Activated T-cell treated with anti-CD3 and anti-CD28 coated beads for 48 hours (primary cell): ENCODE data around the gene ATF7IP2.
"Not testable (repeated sequence)": the region's sequence is repeated elsewhere in the genome, so short reads cannot be mapped to it uniquely, and the experiment has no call there.

Source experiments
- DNase-seq: peaks from one replicate; pipeline ENCODE4 v3.0.0-alpha.2; 2020; ENCODE audit warnings: low read depth

ATF7IP2 gene

GRCh38 chr16:10385725-10386516, at the start of gene ATF7IP2:
ATF7IP2 (plus strand) TSS chr16:10386061; CDS start chr16:10430621, 44,560 bp downstream.
- DNase-seq, result peak; percentile 86

- DNase-seq, result no peak
Measured at GRCh38 chr16:10338426-10338825, 47.4 kb upstream of the ATF7IP2 start.

DNA sequence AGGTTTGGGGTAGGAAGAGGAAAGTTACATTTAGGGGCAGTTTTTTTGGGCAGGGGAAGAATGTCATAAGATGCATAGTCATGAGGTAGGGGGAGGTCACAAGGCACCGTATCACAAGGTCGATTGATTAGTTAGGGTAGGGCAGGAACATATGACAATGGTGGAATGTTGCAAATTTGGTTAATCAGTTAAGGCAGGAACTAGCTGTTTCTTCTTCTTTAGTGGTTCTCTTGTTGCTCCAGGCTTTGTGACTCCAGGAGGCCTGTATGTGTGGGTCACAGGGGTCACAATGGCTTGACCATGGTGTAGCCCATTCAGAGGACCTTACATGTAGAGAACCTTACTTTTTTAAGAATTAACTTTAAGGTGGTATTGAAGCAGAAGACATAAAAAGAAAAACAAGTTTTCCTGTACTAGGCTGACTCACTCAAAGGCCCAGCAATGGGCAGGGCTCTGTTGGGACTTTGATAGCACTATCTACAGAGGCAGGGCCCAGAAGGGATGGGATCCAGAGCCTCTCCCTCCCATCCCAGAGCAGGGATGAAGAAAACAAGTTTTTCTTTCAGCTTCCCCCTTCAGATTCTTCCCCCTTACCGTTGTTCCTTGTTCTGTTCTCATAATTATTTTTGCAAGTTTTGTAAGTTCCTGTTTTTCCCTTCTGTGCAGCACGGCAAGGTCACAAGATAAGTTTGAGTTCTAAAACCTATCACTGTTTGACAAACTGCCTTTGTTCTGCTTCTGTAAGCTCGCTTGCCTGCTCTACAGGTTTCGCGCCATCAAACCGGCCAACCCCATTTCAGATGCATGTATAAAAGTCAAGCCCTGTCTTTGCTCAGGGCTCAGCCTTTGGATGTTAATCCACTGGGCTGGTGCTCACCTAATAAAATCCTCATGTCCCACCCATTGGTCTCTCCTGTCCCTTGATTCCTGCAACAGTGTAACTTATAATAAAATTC, 45.8 kb upstream of the ATF7IP2 start:
- no peak for DNase-seq

DNA sequence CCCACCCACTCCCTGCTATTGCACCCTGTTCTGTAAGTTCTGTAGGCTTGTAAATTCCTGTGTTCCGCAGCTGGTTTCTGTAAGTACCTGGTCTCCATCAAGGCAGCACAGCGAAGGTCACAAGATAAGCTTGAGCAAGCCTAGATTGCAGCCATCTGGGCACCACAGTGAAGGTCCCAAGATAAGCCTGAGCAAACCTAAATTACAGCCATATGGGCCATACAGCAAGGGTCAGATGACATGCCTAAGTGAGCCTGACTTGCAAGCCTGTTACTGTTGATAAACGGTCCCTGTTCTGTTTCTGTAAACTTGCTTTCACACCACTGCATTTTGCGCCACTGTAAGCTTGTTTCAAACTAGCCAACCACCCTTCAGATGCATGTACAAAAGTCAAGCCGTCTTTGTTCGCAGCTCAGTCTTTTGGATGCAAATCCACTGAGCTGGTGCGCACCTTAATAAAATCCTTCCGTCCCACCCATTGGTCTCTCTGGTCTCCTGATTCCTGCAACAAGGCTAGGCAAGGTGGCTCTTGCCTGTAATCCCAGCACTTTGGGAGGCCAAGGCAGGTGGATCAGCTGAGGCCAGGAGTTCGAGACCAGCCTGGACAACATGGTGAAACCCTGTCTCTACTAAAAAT, 42.6 kb upstream of the ATF7IP2 start:
- DNase-seq, result no peak

GRCh38 chr16:10344699-10345098, 41.2 kb upstream of the ATF7IP2 start:
- not testable (repeated sequence) for DNase-seq

GRCh38 chr16:10345629-10346028, 40.2 kb upstream of the ATF7IP2 start:
- DNase-seq, result no peak

DNA sequence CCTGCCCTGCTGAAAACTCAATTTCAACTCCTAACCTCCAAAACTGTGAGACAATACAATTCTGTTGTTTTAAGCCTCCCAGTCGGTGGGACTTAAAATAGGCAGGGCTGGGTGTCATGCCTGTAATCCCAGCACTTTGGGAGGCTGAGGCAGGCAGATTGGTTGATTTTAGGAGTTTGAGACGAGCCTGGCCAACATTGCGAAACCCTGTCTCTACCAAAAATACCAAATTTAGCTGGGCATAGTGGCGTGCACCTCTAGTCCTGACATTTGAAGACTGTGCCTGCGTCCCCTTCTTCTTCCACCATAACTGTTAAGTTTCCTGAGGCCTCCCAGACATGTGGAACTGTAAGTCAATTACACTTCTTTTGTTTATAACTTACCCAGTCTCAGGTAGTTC, 36.0 kb upstream of the ATF7IP2 start:
- DNase-seq, result no peak

DNA sequence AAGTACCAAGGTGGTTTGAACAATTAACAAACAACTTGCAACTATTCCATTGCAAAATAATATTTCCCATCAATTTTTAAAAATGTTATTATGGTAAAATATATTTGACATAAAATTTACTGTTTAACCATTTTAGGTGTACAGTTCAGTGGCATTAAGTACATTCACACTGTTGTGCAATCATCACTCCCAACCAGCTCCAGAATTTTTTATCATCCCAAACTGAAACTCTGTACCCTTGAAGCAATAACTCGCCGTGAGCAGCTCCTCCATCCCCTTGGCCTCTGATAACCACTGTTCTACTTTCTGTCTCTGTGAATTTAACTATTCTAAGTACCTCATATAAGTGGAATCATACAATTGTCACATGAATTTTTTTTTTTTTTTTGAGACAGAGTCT, 33.6 kb upstream of the ATF7IP2 start:
- no peak for DNase-seq

GRCh38 chr16:10355589-10355988, 30.3 kb upstream of the ATF7IP2 start:
- no peak for DNase-seq

DNA sequence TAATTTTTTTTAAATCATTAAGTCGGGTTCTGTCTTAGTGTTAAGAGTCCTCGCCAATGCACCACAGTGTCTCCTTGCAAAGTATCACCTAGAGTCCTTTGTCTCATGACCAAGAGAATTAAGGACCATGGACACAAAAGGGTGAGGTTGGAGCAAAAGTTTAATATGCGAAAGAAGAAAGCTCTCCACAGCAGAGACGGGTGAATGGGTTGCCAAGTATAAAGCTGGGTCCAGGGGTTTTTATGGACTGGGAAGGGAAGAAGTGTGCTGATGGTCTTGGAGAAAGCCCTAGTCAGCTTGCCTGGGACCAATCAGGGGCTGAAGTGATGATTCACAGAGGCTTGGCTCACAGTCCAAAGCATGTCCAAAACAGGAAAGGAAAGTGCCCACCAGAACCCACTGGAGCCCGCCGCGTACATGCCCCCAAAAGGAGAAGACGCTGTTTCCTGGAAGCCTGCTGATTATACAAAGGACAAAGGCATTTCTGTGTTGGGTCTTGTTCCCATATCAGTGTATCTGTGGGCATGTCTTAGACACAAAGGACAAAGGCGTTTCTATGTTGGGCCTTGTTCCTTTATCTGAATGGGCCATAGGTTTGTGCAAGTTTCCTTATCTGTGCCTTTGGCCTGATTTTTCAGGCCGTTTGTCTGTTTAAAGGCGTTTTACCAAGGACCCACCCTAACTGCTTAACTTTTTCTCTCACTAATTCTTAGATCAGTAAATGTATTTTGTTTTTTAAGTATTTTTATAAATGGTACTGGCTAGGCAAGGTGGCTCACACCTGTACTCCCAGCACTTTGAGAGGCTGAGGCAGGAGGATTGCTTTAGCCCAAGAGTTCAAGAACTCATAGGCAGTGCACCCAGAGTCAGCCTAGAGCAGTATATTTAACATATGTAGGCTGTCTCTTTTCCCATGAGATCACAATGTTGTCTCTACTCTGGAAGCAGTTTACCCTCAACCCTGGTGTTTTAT, 28.7 kb upstream of the ATF7IP2 start:
- no peak for DNase-seq

DNA sequence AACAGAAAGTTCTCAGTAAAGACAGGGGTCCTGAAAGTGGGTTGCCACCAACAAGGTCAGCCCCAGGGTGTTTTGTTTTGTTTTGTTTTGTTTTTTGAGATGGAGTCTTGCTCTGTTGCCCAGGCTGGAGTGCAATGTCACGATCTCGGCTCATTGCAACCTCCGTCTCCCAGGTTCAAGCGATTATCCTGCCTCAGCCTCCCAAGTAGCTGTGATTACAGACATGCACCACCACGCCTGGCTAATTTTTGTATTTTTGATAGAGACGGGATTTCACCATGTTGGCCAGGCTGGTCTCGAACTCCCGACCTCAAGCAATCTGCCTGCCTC, 24.1 kb upstream of the ATF7IP2 start:
- not testable (repeated sequence) for DNase-seq

GRCh38 chr16:10362077-10362863, 23.6 kb upstream of the ATF7IP2 start:
- DNase-seq, result no peak

GRCh38 chr16:10362864-10363197, 23.0 kb upstream of the ATF7IP2 start:
- DNase-seq, result not testable (repeated sequence)

DNA sequence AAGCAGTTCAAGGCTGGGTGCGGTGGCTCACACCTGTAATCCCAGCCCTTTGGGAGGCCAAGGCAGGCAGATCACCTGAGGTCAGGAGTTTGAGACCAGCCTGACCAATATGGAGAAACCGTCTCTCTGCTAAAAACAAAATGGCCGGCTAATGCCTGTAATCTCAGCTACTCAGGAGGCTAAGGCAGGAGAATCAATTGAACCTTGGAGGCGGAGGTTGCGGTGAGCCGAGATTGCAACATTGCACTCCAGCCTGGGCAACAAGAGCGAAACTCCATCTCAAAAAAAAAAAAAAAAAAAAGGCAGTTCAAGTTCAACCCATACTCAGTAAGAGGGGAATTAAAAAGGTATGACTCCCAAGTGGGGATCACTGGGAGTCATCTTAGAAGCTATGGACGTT, 19.2 kb upstream of the ATF7IP2 start:
- not testable (repeated sequence) for DNase-seq

- DNase-seq, result no peak
Measured at GRCh38 chr16:10367616-10368188, 18.2 kb upstream of the ATF7IP2 start.

DNA sequence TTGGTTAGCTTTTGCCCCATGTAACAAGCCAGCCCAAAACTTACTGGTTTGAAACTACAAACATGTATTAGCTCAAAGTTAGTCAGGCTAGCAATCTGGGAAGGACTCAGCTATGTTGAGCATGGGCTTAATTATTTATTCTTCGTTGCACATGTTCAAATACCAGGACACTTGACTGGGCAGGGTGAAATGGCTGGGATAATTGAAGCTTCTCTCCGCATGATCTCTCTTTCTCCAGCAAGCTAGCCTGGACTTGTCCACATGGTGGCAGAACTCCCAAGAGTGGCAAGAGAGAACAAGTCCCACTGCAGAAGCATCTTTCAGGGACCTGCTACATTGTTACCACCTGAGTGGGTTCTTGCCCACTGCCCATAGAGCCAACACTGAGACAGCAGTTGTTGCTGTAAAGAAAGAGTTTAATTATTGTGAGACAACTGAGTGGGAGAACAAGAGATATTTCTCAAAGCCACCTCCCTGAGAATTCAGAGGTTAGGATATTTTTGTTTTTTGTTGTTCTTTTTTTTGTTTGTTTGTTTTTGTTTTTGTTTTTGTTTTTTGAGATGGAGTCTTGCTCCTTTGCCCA, 16.8 kb upstream of the ATF7IP2 start:
- DNase-seq, result no peak

- no peak for DNase-seq
Measured at GRCh38 chr16:10370096-10370726, 15.7 kb upstream of the ATF7IP2 start.

DNA sequence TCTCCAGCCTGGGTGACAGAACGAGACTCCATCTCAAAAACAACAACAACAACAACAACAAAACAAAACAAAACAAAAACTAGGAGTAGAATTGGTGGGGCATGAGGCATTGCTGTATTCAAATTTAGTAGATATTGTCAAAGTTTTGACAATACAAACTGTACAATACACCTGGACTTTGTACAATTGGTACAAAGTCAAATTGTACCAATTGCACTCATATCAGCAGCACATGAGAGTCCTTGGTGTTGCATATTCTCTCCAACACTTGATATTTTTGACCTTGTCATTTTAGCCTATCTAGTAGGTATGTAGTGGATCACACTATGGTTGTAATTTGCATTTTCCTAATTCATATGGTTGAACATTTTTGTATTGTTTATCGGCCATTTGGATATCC, 14.3 kb upstream of the ATF7IP2 start:
- no peak for DNase-seq

- DNase-seq, result no peak
Measured at GRCh38 chr16:10373556-10373955, 12.3 kb upstream of the ATF7IP2 start.

GRCh38 chr16:10376229-10376628, 9.6 kb upstream of the ATF7IP2 start:
- DNase-seq, result no peak
